IPS DF 4.7 (cell line): ENCODE data around the gene ADAMTS18.

ENCODE experiments used
- DNase-seq: peaks from one replicate; pipeline ENCODE4 v3.0.0-alpha.2; 2013; ENCODE audit warnings: low spot score; ENCODE audit errors: extremely low read depth

ADAMTS18 gene

GRCh38 chr16:77434022-77434529 is 758 bp downstream of the ADAMTS18 start:
- DNase-seq: no peak

- DNase-seq: no peak
Measured at GRCh38 chr16:77433146-77433545, 1.7 kb downstream of the ADAMTS18 start.

GRCh38 chr16:77432264-77432663 is 2.6 kb downstream of the ADAMTS18 start:
- no peak for DNase-seq

GRCh38 chr16:77430787-77431585 is 3.8 kb downstream of the ADAMTS18 start:
- DNase-seq: no peak

- no peak for DNase-seq
Measured at GRCh38 chr16:77430360-77430759, 4.5 kb downstream of the ADAMTS18 start.

GRCh38 chr16:77424871-77425604 is 9.8 kb downstream of the ADAMTS18 start:
- DNase-seq: no peak

- DNase-seq: no peak
Measured at GRCh38 chr16:77422196-77422784, 12.5 kb downstream of the ADAMTS18 start.

- no peak for DNase-seq
Measured at GRCh38 chr16:77416939-77417480, 17.8 kb downstream of the ADAMTS18 start.

GRCh38 chr16:77414752-77415231 is 20.0 kb downstream of the ADAMTS18 start:
- DNase-seq: no peak

GRCh38 chr16:77410449-77410848 is 24.4 kb downstream of the ADAMTS18 start:
- no peak for DNase-seq

GRCh38 chr16:77409311-77409710 is 25.5 kb downstream of the ADAMTS18 start:
- no peak for DNase-seq

GRCh38 chr16:77408607-77409006 is 26.2 kb downstream of the ADAMTS18 start:
- DNase-seq: no peak

- no peak for DNase-seq
Measured at GRCh38 chr16:77406680-77407079, 28.2 kb downstream of the ADAMTS18 start.

GRCh38 chr16:77404775-77405174 is 30.1 kb downstream of the ADAMTS18 start:
- no peak for DNase-seq

GRCh38 chr16:77403732-77404131 is 31.1 kb downstream of the ADAMTS18 start:
- peak; percentile 16 for DNase-seq

- no peak for DNase-seq
Measured at GRCh38 chr16:77402672-77403071, 32.2 kb downstream of the ADAMTS18 start.

- no peak for DNase-seq
Measured at GRCh38 chr16:77402118-77402517, 32.7 kb downstream of the ADAMTS18 start.

- no peak for DNase-seq
Measured at GRCh38 chr16:77399546-77399945, 35.3 kb downstream of the ADAMTS18 start.

- DNase-seq: no peak
Measured at GRCh38 chr16:77399066-77399465, 35.8 kb downstream of the ADAMTS18 start.

GRCh38 chr16:77398495-77398894 is 36.3 kb downstream of the ADAMTS18 start:
- no peak for DNase-seq

- DNase-seq: no peak
Measured at GRCh38 chr16:77396461-77396860, 38.4 kb downstream of the ADAMTS18 start.

GRCh38 chr16:77394699-77395098 is 40.1 kb downstream of the ADAMTS18 start:
- no peak for DNase-seq
